Left ventricle myocardium inferior (tissue), 1 donor: Measurements from ENCODE around the gene OAF. TPM values are rescaled to one million over a fixed set of nuclear protein-coding genes. Genes with fewer than 3 reads are reported as not detected.
A peak's percentile ranks its signal among the peaks of the same experiment; 100 is the strongest.

Experiments used
- DNase-seq: peaks from one replicate; pipeline ENCODE4 v3.0.0-alpha.2; 2020
- H3K27ac ChIP-seq: fragments of 200-600 bp; replicated peaks from 2 replicates; pipeline ENCODE4 v1.8.0; 2021
- H3K27me3 ChIP-seq: fragments of 200-600 bp; 2 replicates; pipeline ENCODE4 v1.8.0; 2021; ENCODE audit warnings: low read depth
- H3K36me3 ChIP-seq: fragments of 200-600 bp; 2 replicates; pipeline ENCODE4 v1.8.0; 2021
- H3K4me1 ChIP-seq: fragments of 200-600 bp; 2 replicates; pipeline ENCODE4 v1.8.0; 2021
- H3K4me3 ChIP-seq: fragments of 200-600 bp; 2 replicates; pipeline ENCODE4 v1.8.0; 2021; ENCODE audit warnings: mild to moderate bottlenecking, moderate library complexity
- H3K9me3 ChIP-seq: fragments of 200-600 bp; replicated peaks from 2 replicates; pipeline ENCODE4 v1.8.0; 2021
- CTCF ChIP-seq: fragments of 200-600 bp; IDR thresholded peaks from 2 replicates; pipeline ENCODE4 v1.8.0; 2021; ENCODE audit warnings: antibody characterized with exemption, mild to moderate bottlenecking, borderline replicate concordance
- intact Hi-C: fragments of 100-400 bp; cut with micrococcal nuclease; formaldehyde crosslinking; loops from one replicate; pipeline ENCODE4 v1.11.0; 2022
- total RNA-seq: library from RNA; stranded (reverse); fragmentation: NEBNext Ultra II Directional; extraction: Animal tissue kit (Norgen Biotek cat#: 25700); gene quantifications from one replicate; pipeline ENCODE4 v1.2.1, GENCODE V29; 2021
- donor health status: DM: no; HTN: yes; CAD: no; lungs with severe emphysema.

Gene OAF
- total RNA-seq, 1 donor from 2014 or later: 23.7 TPM

- intact Hi-C loops: loop anchor here (2.0 to 5.0 kb wide), 2 partner anchors 58 to 72 kb away; no protein-coding TSS in a partner anchor
- H3K4me3 ChIP-seq: no peak overlapping the region
Measured at GRCh38 chr11:120230433-120231071, 19.7 kb downstream of the OAF start.

GRCh38 chr11:120231963-120232362, 21.1 kb downstream of the OAF start:
- intact Hi-C loops: loop anchor here (2.0 to 5.0 kb wide), 2 partner anchors 59 to 70 kb away; no protein-coding TSS in a partner anchor
- no peak overlapping the region for H3K27ac ChIP-seq
- peaks cover 46% of the 10 kb centered on the region for H3K27me3 ChIP-seq
- no peaks in the 10 kb centered on the region for H3K9me3 ChIP-seq
- H3K4me1 ChIP-seq: peaks cover 5% of the 10 kb centered on the region
- H3K4me3 ChIP-seq: no peak overlapping the region
- H3K36me3 ChIP-seq: no peaks in the 10 kb centered on the region
- TF ChIP-seq CTCF: no peak
- DNase-seq: no peak

More at GRCh38 chr11:120230433-120231071, 19.7 kb downstream of the OAF start:
- Histone ChIP-seq H3K9me3 (no peaks in the 10 kb centered on the region), H3K27me3 (peaks cover 46% of the 10 kb centered on the region), H3K36me3 (no peaks in the 10 kb centered on the region), H3K4me1 (peaks cover 18% of the 10 kb centered on the region), H3K27ac (no peak overlapping the region)
- TF ChIP-seq CTCF: no peak
- DNase-seq: no peak

GRCh38 chr11:120233207-120233803, 22.5 kb downstream of the OAF start:
- Histone ChIP-seq H3K9me3 (no peaks in the 10 kb centered on the region), H3K27me3 (peaks cover 50% of the 10 kb centered on the region), H3K36me3 (no peaks in the 10 kb centered on the region), H3K4me3 (no peak overlapping the region), H3K4me1 (peaks cover 5% of the 10 kb centered on the region), H3K27ac (no peak overlapping the region)
- no peak for TF ChIP-seq CTCF
- no peak for DNase-seq
- intact Hi-C loops: loop anchor here (5.0 kb wide), 1 partner anchor 69 kb away; no protein-coding TSS in a partner anchor

GRCh38 chr11:120235024-120235628, 24.3 kb downstream of the OAF start:
- Histone ChIP-seq H3K36me3 (no peaks in the 10 kb centered on the region), H3K27ac (no peak overlapping the region), H3K9me3 (no peaks in the 10 kb centered on the region), H3K4me1 (peaks cover 10% of the 10 kb centered on the region), H3K27me3 (peaks cover 67% of the 10 kb centered on the region), H3K4me3 (no peak overlapping the region)
- peak; percentile 83 for TF ChIP-seq CTCF
- intact Hi-C loops: no loop called here
- peak; percentile 62 for DNase-seq

GRCh38 chr11:120236169-120237107, 25.6 kb downstream of the OAF start:
- H3K9me3 ChIP-seq: no peaks in the 10 kb centered on the region
- H3K4me1 ChIP-seq: peaks cover 14% of the 10 kb centered on the region
- no peak overlapping the region for H3K4me3 ChIP-seq
- H3K27ac ChIP-seq: no peak overlapping the region
- peaks cover 69% of the 10 kb centered on the region for H3K27me3 ChIP-seq
- no peak for DNase-seq
- no peaks in the 10 kb centered on the region for H3K36me3 ChIP-seq
- TF ChIP-seq CTCF: no peak
- intact Hi-C loops: no loop called here
